ENCODE measurements around the gene SS18L1.

The SS18L1 gene

DNA sequence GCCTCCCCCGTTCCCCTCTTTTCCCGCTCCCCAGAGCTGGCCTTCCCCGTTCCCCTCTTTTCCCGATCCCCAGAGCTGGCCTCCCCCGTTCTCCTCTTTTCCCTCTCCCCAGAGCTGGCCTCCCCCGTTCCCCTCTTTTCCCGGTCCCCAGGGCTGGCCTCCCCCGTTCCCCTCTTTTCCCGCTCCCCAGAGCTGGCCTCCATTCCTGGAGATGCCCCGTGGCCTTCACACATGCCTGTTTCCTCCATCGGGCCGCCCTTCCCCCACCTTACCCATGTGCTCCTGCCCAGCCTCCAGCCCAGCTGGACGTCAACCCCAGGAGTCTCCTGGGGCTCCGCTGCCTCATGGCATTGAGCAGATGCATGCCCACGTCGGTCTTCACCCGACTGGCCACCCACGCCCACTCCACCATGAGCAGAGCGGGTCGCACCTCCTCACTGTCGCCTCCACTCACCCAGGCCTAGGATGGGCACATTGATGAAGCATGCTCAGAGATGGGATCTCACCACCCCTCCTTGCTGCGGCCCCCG, 8.3 kb downstream of the SS18L1 start:
- no peak for DNase-seq (ENCODE audit: extremely low spot score)
- ChIA-PET CTCF (no interaction called here), POLR2A (interaction anchor here (0.6 kb wide), 1 partner anchor 235 kb away, joined by 5 read pairs; the partner anchor contains the start of gene RPS21)
- no peak for TF ChIP-seq CTCF (IDR thresholded peaks at IDR 0.05; ENCODE audit: control extremely low read depth, extremely low read depth, low read depth, missing control alignments)

GRCh38 chr20:62155428-62156253, 12.1 kb downstream of the SS18L1 start:
- no peak for TF ChIP-seq CTCF (IDR thresholded peaks at IDR 0.05; ENCODE audit: control extremely low read depth, extremely low read depth, low read depth, missing control alignments)
- POLR2A ChIA-PET: no interaction called here
- CTCF ChIA-PET: interaction anchor here (0.6 to 1.8 kb wide), 4 partner anchors 13 to 147 kb away, joined by 3 to 13 read pairs (median 4); no protein-coding TSS in a partner anchor
- no peak for DNase-seq (ENCODE audit: extremely low spot score)

DNA sequence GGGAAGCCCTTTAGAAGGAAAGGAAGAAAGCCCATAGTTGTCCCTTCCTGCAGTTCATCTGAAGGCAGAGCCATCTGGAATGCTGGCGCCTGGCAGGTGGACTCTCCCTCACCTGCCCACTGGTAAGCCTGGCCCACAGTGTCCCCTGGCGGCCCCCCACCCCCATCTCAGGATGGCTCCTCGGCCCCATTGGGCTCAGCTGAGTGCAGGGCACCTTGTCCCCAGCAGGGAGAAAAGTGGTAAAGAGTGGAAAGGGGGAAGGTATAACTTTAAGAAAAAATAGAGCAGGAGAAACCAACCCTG, 12.6 kb downstream of the SS18L1 start:
- CTCF ChIA-PET: interaction anchor here (0.6 to 1.8 kb wide), 6 partner anchors 11 to 147 kb away, joined by 3 to 13 read pairs (median 4); no protein-coding TSS in a partner anchor
- no peak for DNase-seq (ENCODE audit: extremely low spot score)
- POLR2A ChIA-PET: no interaction called here
- TF ChIP-seq CTCF (IDR thresholded peaks at IDR 0.05; ENCODE audit: control extremely low read depth, extremely low read depth, low read depth, missing control alignments): no peak

GRCh38 chr20:62156592-62157386, 13.2 kb downstream of the SS18L1 start:
- peak; percentile 84 for DNase-seq (ENCODE audit: extremely low spot score)
- POLR2A ChIA-PET: no interaction called here
- TF ChIP-seq CTCF (IDR thresholded peaks at IDR 0.05; ENCODE audit: control extremely low read depth, extremely low read depth, low read depth, missing control alignments): peak; percentile 64
- CTCF ChIA-PET: interaction anchor here (0.6 to 1.8 kb wide), 6 partner anchors 11 to 148 kb away, joined by 3 to 13 read pairs (median 4); no protein-coding TSS in a partner anchor

DNA sequence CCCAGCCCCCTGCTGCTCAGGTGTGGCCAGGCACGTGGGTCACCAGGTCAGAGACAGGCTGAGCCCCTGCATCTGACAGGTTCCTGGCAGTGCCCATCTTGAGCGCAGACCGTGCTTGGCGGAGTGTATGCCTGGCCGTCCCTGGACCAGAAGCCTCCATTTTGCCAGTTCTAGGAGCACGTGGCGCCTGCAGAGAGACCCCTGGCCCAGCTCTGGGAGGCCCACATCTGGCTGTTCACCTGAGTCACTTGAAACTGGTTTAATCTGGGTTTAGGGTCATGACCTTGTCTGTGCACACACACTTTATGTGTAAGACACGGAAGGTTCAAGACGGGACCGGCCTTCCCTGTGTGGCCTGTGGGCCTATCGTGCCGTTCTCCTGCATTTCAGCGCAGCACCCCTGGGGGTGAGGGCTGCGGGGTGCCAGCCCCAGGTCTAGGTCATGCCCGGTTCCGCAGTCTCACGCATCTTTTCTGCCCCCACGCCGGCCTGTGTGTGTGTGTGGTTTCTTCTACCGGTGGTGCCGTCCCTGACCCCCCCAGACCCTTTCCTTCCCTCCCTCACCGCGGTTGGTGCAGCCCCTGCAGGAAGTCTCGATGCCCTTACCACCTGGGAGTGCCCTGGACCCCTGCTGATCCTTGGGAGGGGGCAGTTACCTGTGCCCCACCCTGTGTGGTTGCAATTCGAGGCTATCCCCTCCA, 14.0 kb downstream of the SS18L1 start:
- CTCF ChIA-PET: interaction anchor here (1.4 to 1.8 kb wide), 2 partner anchors 15 to 147 kb away, joined by 4 to 13 read pairs; no protein-coding TSS in a partner anchor
- no peak for DNase-seq (ENCODE audit: extremely low spot score)
- TF ChIP-seq CTCF (IDR thresholded peaks at IDR 0.05; ENCODE audit: control extremely low read depth, extremely low read depth, low read depth, missing control alignments): no peak
- POLR2A ChIA-PET: no interaction called here

GRCh38 chr20:62158088-62158400, 14.5 kb downstream of the SS18L1 start:
- no peak for DNase-seq (ENCODE audit: extremely low spot score)
- POLR2A ChIA-PET: no interaction called here
- CTCF ChIA-PET: no interaction called here
- TF ChIP-seq CTCF (IDR thresholded peaks at IDR 0.05; ENCODE audit: control extremely low read depth, extremely low read depth, low read depth, missing control alignments): no peak

Data from GM10248 (cell line).